Natural killer cell (primary cell): Measurements from ENCODE around the gene CEACAM18. TPM values are rescaled to one million over a fixed set of nuclear protein-coding genes. Genes with fewer than 3 reads are reported as not detected.

Experiments used
- ATAC-seq, 3 donors: fragments of 150-1000 bp in 2 of 3; fragments of 200-7000 bp in 1 of 3; cut with Tn5 transposase; 1 replicate in 1 of 3; 2 replicates in 2 of 3; pipeline ENCODE4 v1.10.0; 2021; ENCODE audit warnings: mild to moderate bottlenecking in 2 of 3, moderate library complexity in 2 of 3
- DNase-seq, 2 donors: peaks; one replicate each; pipeline versions ENCODE4 v3.0.0 to v3.0.0-alpha.2; 2013 to 2021; ENCODE audit warnings: mixed read lengths in 1 of 2
- H3K27ac ChIP-seq: one replicate; pipeline ENCODE4 v1.5.1; 2013; ENCODE audit warnings: mild to moderate bottlenecking, low read length
- H3K27me3 ChIP-seq: one replicate; pipeline ENCODE4 v1.6.1; 2013; ENCODE audit warnings: low read length; ENCODE audit not compliant: control insufficient read depth, insufficient read depth
- H3K36me3 ChIP-seq: one replicate; pipeline ENCODE4 v1.6.1; 2013; ENCODE audit warnings: low read length; ENCODE audit not compliant: control insufficient read depth, insufficient read depth
- H3K4me1 ChIP-seq: one replicate; pipeline ENCODE4 v1.6.1; 2013; ENCODE audit warnings: low read length; ENCODE audit not compliant: control insufficient read depth, insufficient read depth
- H3K4me3 ChIP-seq: one replicate; pipeline ENCODE4 v1.5.1; 2013; ENCODE audit warnings: low read length
- H3K9me3 ChIP-seq: one replicate; pipeline ENCODE4 v1.6.1; 2013; ENCODE audit warnings: low read length; ENCODE audit not compliant: control insufficient read depth, insufficient read depth
- H3K27ac Mint-ChIP-seq, 2 donors: one replicate each; pipeline ENCODE4 v1.8.0; 2022; ENCODE audit warnings: mild to moderate bottlenecking in 2 of 2, mixed read lengths in 2 of 2, moderate library complexity in 1 of 2
- H3K27me3 Mint-ChIP-seq, 2 donors: one replicate each; pipeline ENCODE4 v1.8.0; 2022; ENCODE audit warnings: low read depth in 2 of 2, mixed read lengths in 2 of 2
- H3K36me3 Mint-ChIP-seq: one replicate; pipeline ENCODE4 v1.8.0; 2022; ENCODE audit warnings: mixed read lengths
- H3K4me1 Mint-ChIP-seq, 2 donors: one replicate each; pipeline ENCODE4 v1.8.0; 2022; ENCODE audit warnings: mixed read lengths in 2 of 2
- H3K4me3 Mint-ChIP-seq: one replicate; pipeline ENCODE4 v1.8.0; 2022; ENCODE audit warnings: mild to moderate bottlenecking, moderate library complexity, mixed read lengths
- H3K9me3 Mint-ChIP-seq, 2 donors: one replicate each; pipeline ENCODE4 v1.8.0; 2022; ENCODE audit warnings: mixed read lengths in 2 of 2
- CTCF ChIP-seq: fragments of 200-600 bp; IDR thresholded peaks from one replicate; pipeline ENCODE4 v1.8.0; 2022; ENCODE audit warnings: antibody characterized with exemption
- WGBS: methylation state at CpG from one replicate; pipeline ENCODE4 v1.1.7; 2013; ENCODE audit warnings: missing lambda C conversion rate; ENCODE audit not compliant: insufficient coverage; 5-methylcytosine and 5-hydroxymethylcytosine counted together
- intact Hi-C: fragments of 100-400 bp; cut with micrococcal nuclease; formaldehyde crosslinking; loops from one replicate; pipeline ENCODE4 v1.14.2; 2022
- total RNA-seq, 4 donors: library from RNA; stranded (reverse); fragments of 120-200 nt in 1 of 4; gene quantifications; one replicate each; pipeline versions ENCODE4 v1.2.3 to v1.2.4, GENCODE V29; 2013 to 2022

Gene CEACAM18
- total RNA-seq, 3 donors from 2014 or later (not counting 1 experiment from before 2014, with no cell fraction given): not detected

GRCh38 chr19:51434456-51434855, 43.9 kb upstream of the CEACAM18 start:
- Histone ChIP-seq H3K27me3 (peaks cover 2% of the 10 kb centered on the region), H3K27ac (no peak overlapping the region), H3K9me3 (no peaks in the 10 kb centered on the region), H3K4me3 (no peak overlapping the region), H3K4me1 (peaks cover 11% of the 10 kb centered on the region), H3K36me3 (no peaks in the 10 kb centered on the region)
- H3K27me3 Mint-ChIP-seq: peaks cover 11 to 31% of the 10 kb centered on the region in 2 donors
- 100% methylated on average over 1 of the region's 1 CpG for WGBS
- ATAC-seq (no peak), DNase-seq (no peak)
- intact Hi-C loops: no loop called here
- no peak for TF ChIP-seq CTCF
- no peak overlapping the region for H3K4me3 Mint-ChIP-seq
- peaks cover 12 to 14% of the 10 kb centered on the region in 2 donors for H3K4me1 Mint-ChIP-seq
- H3K9me3 Mint-ChIP-seq: no peaks in the 10 kb centered on the region
- H3K27ac Mint-ChIP-seq: no peak overlapping the region
- no peaks in the 10 kb centered on the region for H3K36me3 Mint-ChIP-seq

GRCh38 chr19:51439021-51439465, 39.3 kb upstream of the CEACAM18 start:
- H3K4me1 ChIP-seq: peaks cover 38% of the 10 kb centered on the region
- Mint-ChIP-seq H3K27ac (no peak overlapping the region), H3K27me3 (peaks cover 11 to 25% of the 10 kb centered on the region in 2 donors), H3K4me1 (peaks cover 41 to 45% of the 10 kb centered on the region in 2 donors), H3K36me3 (no peaks in the 10 kb centered on the region), H3K4me3 (no peak overlapping the region), H3K9me3 (no peaks in the 10 kb centered on the region)
- H3K9me3 ChIP-seq: no peaks in the 10 kb centered on the region
- no peak overlapping the region for H3K4me3 ChIP-seq
- DNase-seq (peak in 1 of 2 donors; percentile 74), ATAC-seq (no peak)
- H3K27me3 ChIP-seq: peaks cover 4% of the 10 kb centered on the region
- H3K36me3 ChIP-seq: no peaks in the 10 kb centered on the region
- 93% methylated on average over 4 of the region's 5 CpGs for WGBS
- H3K27ac ChIP-seq: no peak overlapping the region
- TF ChIP-seq CTCF: peak; percentile 7
- intact Hi-C loops: loop anchor here (2.0 kb wide), 1 partner anchor 16 kb away; no protein-coding TSS in a partner anchor

GRCh38 chr19:51440052-51440451, 38.3 kb upstream of the CEACAM18 start:
- Mint-ChIP-seq H3K27ac (peak overlapping the region; percentile 91 to 92), H3K4me3 (peak overlapping the region; percentile 90), H3K36me3 (no peaks in the 10 kb centered on the region), H3K27me3 (peaks cover 11 to 25% of the 10 kb centered on the region in 2 donors), H3K4me1 (peaks cover 41 to 45% of the 10 kb centered on the region in 2 donors), H3K9me3 (no peaks in the 10 kb centered on the region)
- H3K27ac ChIP-seq: no peak overlapping the region
- 88% methylated on average over 2 of the region's 2 CpGs for WGBS
- peaks cover 4% of the 10 kb centered on the region for H3K27me3 ChIP-seq
- intact Hi-C loops: no loop called here
- DNase-seq (no peak), ATAC-seq (no peak)
- H3K36me3 ChIP-seq: no peaks in the 10 kb centered on the region
- no peaks in the 10 kb centered on the region for H3K9me3 ChIP-seq
- H3K4me1 ChIP-seq: peaks cover 38% of the 10 kb centered on the region
- no peak overlapping the region for H3K4me3 ChIP-seq
- TF ChIP-seq CTCF: no peak

GRCh38 chr19:51440846-51441409, 37.4 kb upstream of the CEACAM18 start:
- H3K4me3 ChIP-seq: peak overlapping the region; percentile 9
- peak overlapping the region; percentile 68 for H3K27ac ChIP-seq
- Mint-ChIP-seq H3K27me3 (peaks cover 11 to 24% of the 10 kb centered on the region in 2 donors), H3K4me1 (peaks cover 41 to 45% of the 10 kb centered on the region in 2 donors), H3K4me3 (peak overlapping the region; percentile 90), H3K9me3 (no peaks in the 10 kb centered on the region), H3K36me3 (no peaks in the 10 kb centered on the region), H3K27ac (peak overlapping the region; percentile 91 to 92)
- TF ChIP-seq CTCF: no peak
- ATAC-seq (peak; percentile 33 to 39 (median 38)), DNase-seq (peak; percentile 51 to 52)
- H3K36me3 ChIP-seq: no peaks in the 10 kb centered on the region
- H3K27me3 ChIP-seq: peaks cover 4% of the 10 kb centered on the region
- H3K9me3 ChIP-seq: no peaks in the 10 kb centered on the region
- H3K4me1 ChIP-seq: peaks cover 38% of the 10 kb centered on the region
- intact Hi-C loops: loop anchor here (1.0 kb wide), 2 partner anchors 68 to 102 kb away; no protein-coding TSS in a partner anchor
- WGBS: 3% methylated on average over 11 of the region's 11 CpGs
